HCT116 (cell line): Measurements from ENCODE around the gene NLN. TPM values are rescaled to one million over a fixed set of nuclear protein-coding genes. Genes with fewer than 3 reads are reported as not detected.

Experiments
- ATAC-seq: fragments of 200-7000 bp; cut with Tn5 transposase; 2 replicates; pipeline ENCODE4 v1.9.1; 2020; ENCODE audit warnings: mild to moderate bottlenecking, moderate library complexity
- BruUV-seq: library from RNA; stranded (reverse); fragments of 400-500 nt; replicated peaks from 2 replicates; lab custom pipeline; 2021; lab: Mats Ljungman, UMichigan
- CTCF ChIA-PET: fragments of 300-600 bp; sonication (Branson Sonifier 250); formaldehyde crosslinking; loops from one replicate; lab custom pipeline; 2021; ENCODE audit warnings: antibody characterized with exemption; lab: Charles Lee
- POLR2A ChIA-PET: fragments of 300-600, 350-600 bp; sonication (Branson Sonifier 250); formaldehyde crosslinking; loops from one replicate; lab custom pipeline; 2021; ENCODE audit warnings: antibody characterized with exemption; lab: Charles Lee
- RAD21 ChIA-PET, 2 experiments: fragments of 300-600 bp; sonication (Branson Sonifier 250); formaldehyde crosslinking; loops; one replicate each; lab custom pipeline; 2023; ENCODE audit warnings: low total read pairs in 2 of 2; ENCODE audit not compliant: uncharacterized antibody in 2 of 2, unreplicated experiment in 2 of 2, low non-redundant PET in 1 of 2; lab: Charles Lee
- DNase-seq: peaks from one replicate; pipeline ENCODE4 v3.0.0-alpha.2; 2010; ENCODE audit warnings: low read depth, low spot score
- H2AFZ ChIP-seq: fragments of 200-600 bp; shearing (Covaris generic), sonication (generic); 2 replicates; pipeline ENCODE4 v1.6.1; 2017; ENCODE audit warnings: low read depth, mixed run types, mixed read lengths, antibody characterized with exemption, low read length; ENCODE audit not compliant: poor library complexity, severe bottlenecking
- H3K27ac ChIP-seq: 2 replicates; pipeline ENCODE4 v1.5.1; 2012; ENCODE audit warnings: low read depth, low read length
- H3K27me3 ChIP-seq: fragments of 200-600 bp; sonication (generic); 2 replicates; pipeline ENCODE4 v1.6.1; 2016; ENCODE audit warnings: mixed run types, low read length, mixed read lengths; ENCODE audit not compliant: insufficient read depth
- H3K36me3 ChIP-seq, 2 experiments: fragments of 200-500 bp in 1 of 2; fragments of 200-600 bp in 1 of 2; sonication (Bioruptor generic) in 1 of 2; sonication (generic) in 1 of 2; 2 replicates each; pipeline versions ENCODE4 v1.5.1 to v1.6.1; 2014 to 2016; ENCODE audit warnings: low read length in 2 of 2, inconsistent platforms in 1 of 2, mixed read lengths in 1 of 2, mixed run types in 1 of 2; ENCODE audit not compliant: insufficient read depth in 2 of 2, control insufficient read depth in 1 of 2
- H3K4me1 ChIP-seq, 2 experiments: fragments of 200-600 bp in 1 of 2; sonication (generic) in 1 of 2; 2 replicates each; pipeline versions ENCODE4 v1.5.1 to v1.6.1; 2012 to 2017; ENCODE audit warnings: low read length in 2 of 2, inconsistent platforms in 1 of 2, mild to moderate bottlenecking in 1 of 2, mixed read lengths in 1 of 2, mixed run types in 1 of 2, moderate library complexity in 1 of 2; ENCODE audit not compliant: insufficient read depth in 2 of 2, control insufficient read depth in 1 of 2
- H3K4me2 ChIP-seq: fragments of 200-600 bp; sonication (generic); 2 replicates; pipeline ENCODE4 v1.6.1; 2017; ENCODE audit warnings: mixed run types, low read length, mixed read lengths
- H3K4me3 ChIP-seq, 2 experiments: fragments of 200-600 bp in 1 of 2; sonication (generic) in 1 of 2; replicated peaks in 1 of 2; 2 replicates each; pipeline ENCODE4 v1.5.1; 2011 to 2016; ENCODE audit warnings: low read length in 2 of 2, control low read depth in 1 of 2, low read depth in 1 of 2, mild to moderate bottlenecking in 1 of 2, mixed read lengths in 1 of 2, mixed run types in 1 of 2
- H3K79me2 ChIP-seq: fragments of 200-600 bp; sonication (generic); 2 replicates; pipeline ENCODE4 v1.6.1; 2017; ENCODE audit warnings: mild to moderate bottlenecking, mixed run types, low read length, moderate library complexity, mixed read lengths; ENCODE audit not compliant: insufficient read depth
- H3K9ac ChIP-seq: fragments of 200-600 bp; sonication (generic); 2 replicates; pipeline ENCODE4 v1.6.1; 2016; ENCODE audit warnings: low read length, mixed read lengths
- H3K9me2 ChIP-seq: fragments of 200-600 bp; sonication (generic), shearing (Covaris generic); 2 replicates; pipeline ENCODE4 v1.6.1; 2017; ENCODE audit warnings: mixed run types, mild to moderate bottlenecking, moderate library complexity; ENCODE audit not compliant: insufficient read depth
- H3K9me3 ChIP-seq, 2 experiments: fragments of 200-500 bp in 1 of 2; fragments of 200-600 bp in 1 of 2; sonication (Bioruptor generic) in 1 of 2; sonication (generic) in 1 of 2; 2 replicates each; pipeline ENCODE4 v1.6.1; 2014 to 2017; ENCODE audit warnings: low read length in 2 of 2, mixed read lengths in 2 of 2, inconsistent platforms in 1 of 2, low read depth in 1 of 2, mild to moderate bottlenecking in 1 of 2, mixed run types in 1 of 2, moderate library complexity in 1 of 2; ENCODE audit not compliant: control insufficient read depth in 1 of 2, insufficient read depth in 1 of 2
- H4K20me1 ChIP-seq: fragments of 200-600 bp; sonication (generic), shearing (Covaris generic); 2 replicates; pipeline ENCODE4 v1.6.1; 2017; ENCODE audit warnings: mixed run types, mild to moderate bottlenecking, moderate library complexity; ENCODE audit not compliant: insufficient read depth
- EGR1 ChIP-seq: IDR thresholded peaks from 2 replicates; pipeline ENCODE4 v1.6.1; 2012; ENCODE audit warnings: low read depth
- ELF1 ChIP-seq: IDR thresholded peaks from 2 replicates; pipeline ENCODE4 v1.6.1; 2012; ENCODE audit warnings: low read depth, borderline replicate concordance
- EZH2phosphoT487 ChIP-seq: fragments of 200-600 bp; IDR thresholded peaks from 2 replicates; pipeline ENCODE4 v1.6.1; 2018; ENCODE audit warnings: antibody characterized with exemption, borderline replicate concordance
- FOSL1 ChIP-seq: IDR thresholded peaks from 2 replicates; pipeline ENCODE4 v1.6.1; 2012; ENCODE audit warnings: low read depth
- JUND ChIP-seq: IDR thresholded peaks from 2 replicates; pipeline ENCODE4 v1.6.1; 2012
- RAD21 ChIP-seq: IDR thresholded peaks from 2 replicates; pipeline ENCODE4 v1.6.1; 2012; ENCODE audit warnings: low read depth, mild to moderate bottlenecking
- SIN3A ChIP-seq: IDR thresholded peaks from 2 replicates; pipeline ENCODE4 v1.6.1; 2012; ENCODE audit warnings: low read depth
- TCF7L2 ChIP-seq: IDR thresholded peaks from 2 replicates; pipeline ENCODE4 v1.7.0; 2011; ENCODE audit warnings: borderline replicate concordance, inconsistent platforms; ENCODE audit not compliant: insufficient read depth, insufficient read length; ENCODE audit errors: extremely low read depth
- YY1 ChIP-seq: IDR thresholded peaks from 2 replicates; pipeline ENCODE4 v1.6.1; 2011; ENCODE audit warnings: low read length, low read depth, moderate library complexity, mild to moderate bottlenecking; ENCODE audit not compliant: insufficient replicate concordance; ENCODE audit errors: extremely low read depth
- ZFX ChIP-seq: fragments of 450-650 bp; IDR thresholded peaks from 2 replicates; pipeline ENCODE4 v1.6.1; 2017
- ZNF274 ChIP-seq: fragments of 200-500 bp; sonication (Bioruptor generic); IDR thresholded peaks from 2 replicates; pipeline ENCODE4 v1.6.1; 2014; ENCODE audit warnings: mild to moderate bottlenecking, low read depth, low read length, inconsistent platforms
- intact Hi-C: fragments of 100-400 bp; cut with micrococcal nuclease; formaldehyde crosslinking; loops from 2 replicates; pipeline ENCODE4 v1.10.0; 2022
- total RNA-seq: library from RNA; stranded (reverse); gene quantifications from one replicate; pipeline ENCODE4 v1.2.1, GENCODE V29; 2021; ENCODE audit not compliant: unreplicated experiment
- TF ChIP-seq, protein P1 (sequence below): IDR thresholded peaks from 2 replicates; pipeline ENCODE4 v1.6.1; 2012
- TF ChIP-seq, protein P2 (sequence below): IDR thresholded peaks from 2 replicates; pipeline ENCODE4 v1.6.1; 2012

Gene NLN
- total RNA-seq, 1 experiment from 2014 or later, result 67.6 TPM

DNA sequence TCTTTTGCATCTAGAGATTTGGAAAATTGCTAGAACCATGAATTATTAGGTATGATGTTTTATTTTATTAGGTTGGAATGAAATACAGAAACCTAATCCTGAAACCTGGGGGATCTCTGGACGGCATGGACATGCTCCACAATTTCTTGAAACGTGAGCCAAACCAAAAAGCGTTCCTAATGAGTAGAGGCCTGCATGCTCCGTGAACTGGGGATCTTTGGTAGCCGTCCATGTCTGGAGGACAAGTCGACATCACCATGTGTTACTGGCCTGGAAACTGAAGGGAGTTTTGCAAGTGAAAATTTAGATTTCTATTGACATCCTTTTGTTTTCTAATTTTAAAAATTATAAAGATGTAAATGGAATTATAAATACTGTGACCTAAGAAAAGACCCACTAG is 100.7 kb downstream of the NLN start:
- H3K27ac ChIP-seq, result no peak overlapping the region
- no peaks in the 10 kb centered on the region for H4K20me1 ChIP-seq
- no peak overlapping the region for H3K9ac ChIP-seq
- no peaks in the 10 kb centered on the region for H3K79me2 ChIP-seq
- POLR2A ChIA-PET, result no interaction called here
- no peak overlapping the region for H3K4me3 ChIP-seq
- H3K9me3 ChIP-seq, result no peaks in the 10 kb centered on the region
- H2AFZ ChIP-seq, result no peak overlapping the region
- intact Hi-C loops, result no loop called here
- H3K9me2 ChIP-seq, result no peaks in the 10 kb centered on the region
- no peak for DNase-seq
- RAD21 ChIA-PET, result no interaction called here
- CTCF ChIA-PET, result no interaction called here
- TF ChIP-seq YY1 (no peak), ZNF274 (no peak), TCF7L2 (no peak), JUND (no peak), ZFX (no peak), RAD21 (no peak), EZH2phosphoT487 (no peak), SIN3A (no peak), EGR1 (no peak), FOSL1 (no peak), ELF1 (no peak)
- TF ChIP-seq, protein P1, sequence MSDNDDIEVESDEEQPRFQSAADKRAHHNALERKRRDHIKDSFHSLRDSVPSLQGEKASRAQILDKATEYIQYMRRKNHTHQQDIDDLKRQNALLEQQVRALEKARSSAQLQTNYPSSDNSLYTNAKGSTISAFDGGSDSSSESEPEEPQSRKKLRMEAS, result no peak
- TF ChIP-seq, protein P2, sequence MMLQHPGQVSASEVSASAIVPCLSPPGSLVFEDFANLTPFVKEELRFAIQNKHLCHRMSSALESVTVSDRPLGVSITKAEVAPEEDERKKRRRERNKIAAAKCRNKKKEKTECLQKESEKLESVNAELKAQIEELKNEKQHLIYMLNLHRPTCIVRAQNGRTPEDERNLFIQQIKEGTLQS, result no peak
- ATAC-seq, result no peak
- H3K4me1 ChIP-seq, result peaks cover 19 to 33% of the 10 kb centered on the region in 2 experiments
- BruUV-seq, result no TSS peak
- H3K27me3 ChIP-seq, result no peaks in the 10 kb centered on the region
- H3K4me2 ChIP-seq, result 0 out of 2 replicates have a peak overlapping the region, but pooled peaks have one; percentile 62
- no peaks in the 10 kb centered on the region for H3K36me3 ChIP-seq
